ENCODE data around the gene SMYD3.

Gene SMYD3

GRCh38 chr1:245938046-245938435 is 569.0 kb downstream of the SMYD3 start:
- H3K4me3 ChIP-seq (ENCODE audit: low read depth, low read length), result no peak overlapping the region
- no peak for TF ChIP-seq CTCF (IDR thresholded peaks at IDR 0.05; ENCODE audit: borderline replicate concordance, insufficient read depth, low read depth, low read length)

- TF ChIP-seq CTCF (IDR thresholded peaks at IDR 0.05; ENCODE audit: borderline replicate concordance, insufficient read depth, low read depth, low read length), result no peak
- H3K4me3 ChIP-seq (ENCODE audit: low read depth, low read length), result no peak overlapping the region
Observed at GRCh38 chr1:245937316-245938045, 569.6 kb downstream of the SMYD3 start.

- no peak overlapping the region for H3K4me3 ChIP-seq (ENCODE audit: low read depth, low read length)
- no peak for TF ChIP-seq CTCF (IDR thresholded peaks at IDR 0.05; ENCODE audit: borderline replicate concordance, insufficient read depth, low read depth, low read length)
Observed at GRCh38 chr1:245934409-245934808, 572.7 kb downstream of the SMYD3 start.

DNA sequence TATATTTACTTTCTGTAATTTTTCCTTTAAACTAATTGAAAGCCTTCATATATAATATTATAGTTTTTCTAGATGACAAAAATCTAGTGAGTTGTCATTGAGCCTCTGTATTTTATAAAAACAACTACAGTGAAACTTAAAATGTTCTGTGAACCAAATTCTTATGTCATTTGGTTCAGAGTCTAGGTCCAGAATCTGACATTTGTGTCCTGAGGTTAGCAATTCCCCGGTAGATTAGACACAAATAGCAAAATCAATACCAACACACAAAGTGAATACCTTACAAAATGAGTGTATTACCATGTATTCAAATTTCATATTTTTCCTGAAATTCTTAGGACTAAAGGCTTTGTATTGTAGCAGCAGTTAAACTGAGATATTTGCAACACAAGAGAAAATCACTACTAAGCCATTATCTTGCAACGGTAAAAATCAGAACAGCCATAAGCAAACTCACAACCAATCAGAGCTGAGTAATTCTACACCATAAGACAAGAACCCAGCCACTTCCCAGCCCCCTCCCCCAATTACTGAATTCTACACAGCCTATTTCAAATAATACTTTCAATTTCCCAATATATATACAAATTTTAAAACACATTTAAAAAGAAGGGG is 573.5 kb downstream of the SMYD3 start:
- no peak overlapping the region for H3K4me3 ChIP-seq (ENCODE audit: low read depth, low read length)
- TF ChIP-seq CTCF (IDR thresholded peaks at IDR 0.05; ENCODE audit: borderline replicate concordance, insufficient read depth, low read depth, low read length), result no peak

DNA sequence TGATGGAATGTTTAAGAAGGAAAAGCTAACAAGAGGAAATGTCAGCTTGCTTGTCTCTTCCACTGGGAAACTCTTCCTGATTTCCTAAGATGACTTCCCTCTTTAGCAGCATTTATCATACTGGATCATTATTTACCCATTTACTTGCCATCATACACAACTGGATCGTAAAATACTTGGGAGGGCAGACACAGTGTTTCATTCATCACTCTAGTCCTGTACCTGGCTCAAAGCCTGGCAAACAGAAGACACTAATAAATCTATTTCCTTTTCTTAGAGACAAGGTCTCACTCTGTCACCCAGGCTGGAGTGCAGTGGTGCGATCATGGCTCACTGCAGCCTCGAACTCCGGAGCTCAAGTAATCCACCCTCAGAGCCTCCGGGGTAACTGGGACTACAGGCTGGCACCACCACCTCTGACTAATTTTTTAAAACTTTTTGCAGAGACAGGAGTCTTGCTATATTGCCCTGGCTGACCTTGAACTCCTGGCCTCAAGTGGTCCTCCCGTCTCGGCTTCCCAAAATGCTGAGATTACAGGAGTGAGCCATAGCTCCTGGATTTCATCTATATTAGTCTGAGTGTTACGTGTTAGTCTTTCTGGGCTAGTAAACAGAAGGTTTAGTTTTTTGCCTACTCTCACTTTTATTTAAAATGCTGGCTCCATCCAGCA is 574.6 kb downstream of the SMYD3 start:
- no peak for TF ChIP-seq CTCF (IDR thresholded peaks at IDR 0.05; ENCODE audit: borderline replicate concordance, insufficient read depth, low read depth, low read length)

DNA sequence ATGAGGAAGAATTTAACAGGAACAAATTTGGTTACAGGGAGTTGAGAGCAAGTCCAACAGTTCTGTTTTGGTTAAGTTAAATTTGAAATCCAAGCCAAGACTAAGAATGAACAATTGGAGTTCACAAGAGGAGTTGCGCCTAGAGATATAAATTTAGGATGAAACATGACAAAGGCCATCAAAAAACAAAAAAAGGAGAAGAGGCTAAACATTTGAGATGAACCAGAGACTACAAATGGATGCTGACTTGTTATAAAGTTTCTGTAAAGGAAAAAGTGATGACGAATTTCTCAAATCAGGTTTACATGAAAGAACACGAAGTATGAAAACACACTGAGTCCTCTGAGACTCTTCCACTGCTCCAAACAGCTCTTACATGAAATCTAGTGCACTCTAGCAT is 575.6 kb downstream of the SMYD3 start:
- H3K4me3 ChIP-seq (ENCODE audit: low read depth, low read length), result no peak overlapping the region

More for the DNA sequence above, 574.6 kb downstream of the SMYD3 start:
- H3K4me3 ChIP-seq (ENCODE audit: low read depth, low read length), result no peak overlapping the region

More for the DNA sequence above, 575.6 kb downstream of the SMYD3 start:
- TF ChIP-seq CTCF (IDR thresholded peaks at IDR 0.05; ENCODE audit: borderline replicate concordance, insufficient read depth, low read depth, low read length), result no peak
